Gastrocnemius medialis (tissue), 4 donors: ENCODE results near the gene PRKG1. TPM values are rescaled to one million over a fixed set of nuclear protein-coding genes. Genes with fewer than 3 reads are reported as not detected.

Experiments used
- ATAC-seq, 2 donors: fragments of 150-250 bp; one replicate each; pipeline ENCODE4 v1.9.1; 2016
- DNase-seq, 2 donors: peaks; one replicate each; pipeline ENCODE4 v3.0.0-alpha.2; 2019
- H3K27ac ChIP-seq, 4 donors: fragments of 200-600 bp; sonication (generic); 1 replicate in 1 of 4; 2 replicates in 3 of 4; pipeline ENCODE4 v1.5.1; 2016 to 2018; ENCODE audit warnings: mild to moderate bottlenecking in 2 of 4, moderate library complexity in 1 of 4
- H3K27me3 ChIP-seq, 3 donors: fragments of 200-600 bp; sonication (generic) in 2 of 3; 1 replicate in 1 of 3; 2 replicates in 2 of 3; pipeline versions ENCODE4 v1.5.1 to v1.6.0; 2016 to 2019; ENCODE audit warnings: mild to moderate bottlenecking in 1 of 3, moderate library complexity in 1 of 3
- H3K36me3 ChIP-seq, 2 donors: fragments of 200-600 bp; sonication (generic) in 1 of 2; one replicate each; pipeline ENCODE4 v1.5.1; 2017 to 2018
- H3K4me1 ChIP-seq, 2 donors: fragments of 200-600 bp; sonication (generic) in 1 of 2; one replicate each; pipeline ENCODE4 v1.5.1; 2016 to 2017; ENCODE audit warnings: mild to moderate bottlenecking in 2 of 2
- H3K4me3 ChIP-seq, 4 donors: fragments of 200-600 bp; sonication (generic) in 3 of 4; 1 replicate in 1 of 4; 2 replicates in 3 of 4; pipeline ENCODE4 v1.5.1; 2016 to 2019; ENCODE audit warnings: mild to moderate bottlenecking in 2 of 4
- H3K9me3 ChIP-seq, 3 donors: fragments of 200-600 bp; sonication (generic) in 2 of 3; 1 replicate in 1 of 3; 2 replicates in 2 of 3; pipeline ENCODE4 v1.5.1; 2016 to 2019
- CTCF ChIP-seq, 5 experiments: fragments of 450-650 bp in 3 of 5; fragments of 200-600 bp in 2 of 5; sonication (generic) in 2 of 5; IDR thresholded peaks in 4 of 5; conservative IDR thresholded peaks in 1 of 5; 1 replicate in 4 of 5; 2 replicates in 1 of 5; pipeline ENCODE4 v1.5.1; 2016 to 2019; ENCODE audit warnings: antibody characterized with exemption in 5 of 5, mild to moderate bottlenecking in 3 of 5, moderate library complexity in 3 of 5
- POLR2A ChIP-seq, 2 donors: fragments of 450-650 bp; IDR thresholded peaks; one replicate each; pipeline ENCODE4 v1.6.1; 2017; ENCODE audit warnings: antibody characterized with exemption in 2 of 2, mild to moderate bottlenecking in 2 of 2, moderate library complexity in 2 of 2
- in situ Hi-C, 4 donors: fragments of 200-750 bp; cut with MboI; loops; one replicate each; pipeline versions ENCODE4 v1.15.0 to v1.8.0; 2017; ENCODE audit warnings: low sequenced_read_pairs in 4 of 4
- intact Hi-C: fragments of 100-400 bp; cut with DNase I; formaldehyde crosslinking; loops from one replicate; pipeline ENCODE4 v1.15.1; 2023; ENCODE audit warnings: low total_unique reads
- total RNA-seq, 4 donors: library from RNA; depleted of rRNA; stranded (reverse); fragments of >200 nt; gene quantifications; one replicate each; pipeline versions ENCODE4 v1.1.0 to v1.2.3, GENCODE V29; 2016

Gene PRKG1
- total RNA-seq, 4 donors from 2014 or later = 10.4 to 39.4 (median 25.1) TPM

GRCh38 chr10:51124852-51125251 is 50.6 kb downstream of the PRKG1 start:
- no peaks in the 10 kb centered on the region for H3K27me3 ChIP-seq
- H3K9me3 ChIP-seq = no peaks in the 10 kb centered on the region
- no peak for ATAC-seq
- intact Hi-C loops = no loop called here
- H3K4me3 ChIP-seq = no peak overlapping the region
- H3K36me3 ChIP-seq = no peaks in the 10 kb centered on the region
- no peak for DNase-seq
- no peak overlapping the region for H3K27ac ChIP-seq
- H3K4me1 ChIP-seq = peaks cover 5 to 9% of the 10 kb centered on the region in 2 donors
- in situ Hi-C loops = no loop called here
- TF ChIP-seq CTCF (IDR thresholded peaks at IDR 0.05 in 4 of 5, conservative IDR thresholded peaks at IDR 0.05 in 1 of 5) (no peak), POLR2A (IDR thresholded peaks at IDR 0.05) (no peak)

- H3K27me3 ChIP-seq = no peaks in the 10 kb centered on the region
- H3K36me3 ChIP-seq = no peaks in the 10 kb centered on the region
- no peaks in the 10 kb centered on the region for H3K9me3 ChIP-seq
- ATAC-seq = no peak
- DNase-seq = no peak
- H3K4me1 ChIP-seq = peaks cover 3 to 5% of the 10 kb centered on the region in 2 donors
- no peak overlapping the region for H3K27ac ChIP-seq
- H3K4me3 ChIP-seq = no peak overlapping the region
- TF ChIP-seq POLR2A (IDR thresholded peaks at IDR 0.05) (no peak), CTCF (IDR thresholded peaks at IDR 0.05 in 4 of 5, conservative IDR thresholded peaks at IDR 0.05 in 1 of 5) (no peak)
- in situ Hi-C loops (no loop called here), intact Hi-C loops (no loop called here)
Observed at GRCh38 chr10:51125518-51125917, 51.2 kb downstream of the PRKG1 start.

- intact Hi-C loops = no loop called here
- no peak for ATAC-seq
Observed at GRCh38 chr10:51129946-51130544, 55.8 kb downstream of the PRKG1 start.

GRCh38 chr10:51137756-51138529 is 63.7 kb downstream of the PRKG1 start:
- H3K9me3 ChIP-seq = no peaks in the 10 kb centered on the region
- H3K4me1 ChIP-seq = no peaks in the 10 kb centered on the region
- DNase-seq (no peak), ATAC-seq (no peak)
- H3K36me3 ChIP-seq = no peaks in the 10 kb centered on the region
- no peak overlapping the region for H3K4me3 ChIP-seq
- H3K27me3 ChIP-seq = no peaks in the 10 kb centered on the region
- TF ChIP-seq POLR2A (IDR thresholded peaks at IDR 0.05) (no peak), CTCF (IDR thresholded peaks at IDR 0.05 in 4 of 5, conservative IDR thresholded peaks at IDR 0.05 in 1 of 5) (no peak)
- in situ Hi-C loops = no loop called here
- H3K27ac ChIP-seq = no peak overlapping the region
- intact Hi-C loops = no loop called here

More at GRCh38 chr10:51129946-51130544, 55.8 kb downstream of the PRKG1 start:
- Histone ChIP-seq H3K36me3 (no peaks in the 10 kb centered on the region), H3K4me3 (no peak overlapping the region), H3K4me1 (no peaks in the 10 kb centered on the region), H3K27ac (no peak overlapping the region), H3K27me3 (no peaks in the 10 kb centered on the region), H3K9me3 (no peaks in the 10 kb centered on the region)
- DNase-seq = no peak
- TF ChIP-seq CTCF (IDR thresholded peaks at IDR 0.05 in 4 of 5, conservative IDR thresholded peaks at IDR 0.05 in 1 of 5) (no peak), POLR2A (IDR thresholded peaks at IDR 0.05) (no peak)
- in situ Hi-C loops = no loop called here
